CD4-positive, alpha-beta T cell treated with Interferon gamma for 1 hour (primary cell): Measurements from ENCODE around the gene ZNF76.
A peak's percentile ranks its signal among the peaks of the same experiment; 100 is the strongest.

ENCODE experiments used
- DNase-seq: peaks from one replicate; pipeline ENCODE4 v3.0.0-alpha.2; 2020

The ZNF76 gene

GRCh38 chr6:35272005-35272404, 12.5 kb downstream of the ZNF76 start:
- DNase-seq = no peak

GRCh38 chr6:35273822-35274559, 14.5 kb downstream of the ZNF76 start:
- no peak for DNase-seq

DNA sequence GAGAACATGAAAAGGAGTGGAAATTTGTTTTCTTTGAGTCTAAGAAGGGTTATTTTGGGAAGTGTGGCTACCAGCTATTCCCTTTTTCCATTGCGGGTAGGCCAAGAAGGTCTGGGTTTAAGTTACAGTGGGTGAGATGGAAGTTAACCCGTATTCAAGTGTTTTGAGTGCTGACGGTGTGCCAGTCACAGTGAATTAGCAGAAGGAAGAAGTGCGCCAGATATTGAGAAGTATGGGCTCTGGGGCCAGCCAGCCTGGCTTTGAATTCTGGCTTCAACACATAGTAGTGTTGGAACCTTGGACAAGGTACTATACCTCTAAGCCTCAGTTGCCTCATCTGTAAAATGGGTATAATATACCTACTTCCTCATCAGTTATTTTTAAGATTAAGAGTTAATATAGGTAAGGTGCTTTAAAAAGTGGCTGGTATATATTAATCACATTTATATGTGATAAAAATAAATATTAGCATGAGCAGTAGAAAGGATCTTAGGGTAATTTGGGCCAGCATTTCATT, 16.3 kb downstream of the ZNF76 start:
- DNase-seq = no peak

GRCh38 chr6:35278708-35279107, 19.2 kb downstream of the ZNF76 start:
- no peak for DNase-seq

DNA sequence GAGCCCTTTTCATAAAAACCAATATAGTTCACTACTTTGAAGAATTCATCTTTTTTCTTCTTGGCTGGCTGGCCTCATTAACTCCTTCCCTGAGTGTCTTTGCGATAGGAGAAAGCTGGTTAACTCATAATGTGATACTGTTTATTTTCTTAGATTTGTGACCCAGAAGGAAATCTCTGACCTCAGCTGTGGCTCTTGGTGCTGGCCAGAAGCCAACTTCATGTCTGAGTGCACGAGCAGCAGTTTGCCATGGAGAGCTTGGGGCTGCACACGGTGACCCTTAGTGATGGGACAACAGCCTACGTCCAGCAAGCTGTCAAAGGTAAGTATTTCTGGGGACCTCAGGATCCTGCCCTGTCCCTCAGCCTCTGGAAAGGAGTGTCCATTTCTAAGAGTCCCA, 21.4 kb downstream of the ZNF76 start:
- DNase-seq = no peak

DNA sequence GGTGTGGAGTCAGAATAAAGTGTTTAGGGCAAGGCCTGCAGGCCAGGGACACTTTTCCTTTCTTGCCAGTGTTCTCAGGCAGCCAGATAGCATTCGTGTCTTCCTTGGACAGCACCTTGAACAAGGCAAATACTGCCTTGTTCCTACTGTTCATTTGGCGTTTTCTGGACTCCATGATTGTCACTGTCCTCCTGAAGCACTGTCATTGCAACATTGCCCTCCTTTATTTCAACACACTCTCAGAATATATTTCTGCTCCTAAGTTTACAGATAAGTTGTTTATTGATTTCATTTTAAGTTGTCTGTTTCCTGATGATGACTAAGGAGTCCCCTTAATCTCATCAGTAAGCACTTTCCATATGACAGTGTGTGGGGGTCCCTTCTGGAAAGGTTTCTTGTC, 22.9 kb downstream of the ZNF76 start:
- DNase-seq = no peak

GRCh38 chr6:35283361-35283760, 23.8 kb downstream of the ZNF76 start:
- no peak for DNase-seq

GRCh38 chr6:35287671-35288396, 28.3 kb downstream of the ZNF76 start:
- no peak for DNase-seq

DNA sequence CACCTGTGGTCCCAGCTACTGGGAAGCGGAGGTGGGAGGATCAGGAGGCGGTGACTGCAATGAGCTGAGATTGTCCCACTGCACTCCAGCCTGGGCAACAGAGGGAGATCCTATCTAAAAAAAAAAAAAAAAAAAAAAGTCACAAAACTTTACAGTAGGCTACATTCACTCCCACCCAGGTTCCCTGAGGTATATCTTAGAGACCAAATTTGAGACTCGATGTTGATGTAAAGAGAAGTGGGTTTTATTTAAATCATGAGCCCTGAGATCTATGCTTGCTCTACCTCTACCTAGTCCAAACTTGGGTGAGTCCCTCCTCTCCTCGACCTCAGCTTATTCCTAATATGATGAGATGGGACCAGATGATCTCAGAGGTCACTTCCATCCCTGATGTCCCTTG, 29.3 kb downstream of the ZNF76 start:
- no peak for DNase-seq

GRCh38 chr6:35291491-35291890, 32.0 kb downstream of the ZNF76 start:
- DNase-seq = no peak

DNA sequence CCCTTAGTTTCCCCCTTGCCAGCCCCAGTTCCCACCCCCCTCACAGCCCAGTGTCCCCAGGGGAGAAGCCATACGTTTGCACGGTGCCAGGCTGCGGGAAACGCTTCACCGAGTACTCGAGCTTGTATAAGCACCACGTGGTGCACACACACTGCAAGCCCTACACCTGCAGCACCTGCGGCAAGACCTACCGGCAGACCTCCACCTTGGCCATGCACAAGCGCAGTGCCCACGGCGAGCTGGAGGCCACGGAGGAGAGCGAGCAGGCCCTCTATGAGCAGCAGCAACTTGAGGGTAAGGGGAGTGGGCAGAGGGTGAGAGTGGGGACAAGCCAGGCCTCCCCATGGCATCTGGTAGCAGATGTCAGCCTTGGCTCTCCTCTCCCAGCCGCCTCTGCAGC, 33.0 kb downstream of the ZNF76 start:
- DNase-seq = no peak

- DNase-seq = no peak
Measured at GRCh38 chr6:35293681-35294080, 34.1 kb downstream of the ZNF76 start.

- DNase-seq = peak; percentile 46
Measured at GRCh38 chr6:35294308-35294945, 34.9 kb downstream of the ZNF76 start.

DNA sequence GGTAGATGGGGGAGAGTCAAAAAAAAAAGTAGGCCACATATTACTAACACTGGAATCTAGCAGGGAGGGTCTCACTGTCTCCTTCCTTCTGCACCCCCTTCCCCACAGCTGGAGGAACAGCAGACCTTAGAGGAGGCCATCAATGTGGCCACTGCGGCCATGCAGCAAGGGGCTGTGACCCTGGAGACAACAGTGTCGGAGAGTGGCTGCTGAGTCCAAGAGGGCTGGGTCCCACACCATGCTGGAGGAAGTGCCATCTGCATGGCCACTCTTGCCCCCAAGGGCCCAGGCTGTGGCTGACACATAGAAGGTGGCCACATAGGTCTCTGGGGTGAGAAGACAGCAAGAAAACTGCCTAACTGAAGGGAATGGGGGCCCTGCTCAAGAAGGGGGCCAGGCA, 35.5 kb downstream of the ZNF76 start:
- DNase-seq = no peak

GRCh38 chr6:35295521-35296315, 36.2 kb downstream of the ZNF76 start:
- DNase-seq = no peak

GRCh38 chr6:35296931-35297600, 37.5 kb downstream of the ZNF76 start:
- no peak for DNase-seq

DNA sequence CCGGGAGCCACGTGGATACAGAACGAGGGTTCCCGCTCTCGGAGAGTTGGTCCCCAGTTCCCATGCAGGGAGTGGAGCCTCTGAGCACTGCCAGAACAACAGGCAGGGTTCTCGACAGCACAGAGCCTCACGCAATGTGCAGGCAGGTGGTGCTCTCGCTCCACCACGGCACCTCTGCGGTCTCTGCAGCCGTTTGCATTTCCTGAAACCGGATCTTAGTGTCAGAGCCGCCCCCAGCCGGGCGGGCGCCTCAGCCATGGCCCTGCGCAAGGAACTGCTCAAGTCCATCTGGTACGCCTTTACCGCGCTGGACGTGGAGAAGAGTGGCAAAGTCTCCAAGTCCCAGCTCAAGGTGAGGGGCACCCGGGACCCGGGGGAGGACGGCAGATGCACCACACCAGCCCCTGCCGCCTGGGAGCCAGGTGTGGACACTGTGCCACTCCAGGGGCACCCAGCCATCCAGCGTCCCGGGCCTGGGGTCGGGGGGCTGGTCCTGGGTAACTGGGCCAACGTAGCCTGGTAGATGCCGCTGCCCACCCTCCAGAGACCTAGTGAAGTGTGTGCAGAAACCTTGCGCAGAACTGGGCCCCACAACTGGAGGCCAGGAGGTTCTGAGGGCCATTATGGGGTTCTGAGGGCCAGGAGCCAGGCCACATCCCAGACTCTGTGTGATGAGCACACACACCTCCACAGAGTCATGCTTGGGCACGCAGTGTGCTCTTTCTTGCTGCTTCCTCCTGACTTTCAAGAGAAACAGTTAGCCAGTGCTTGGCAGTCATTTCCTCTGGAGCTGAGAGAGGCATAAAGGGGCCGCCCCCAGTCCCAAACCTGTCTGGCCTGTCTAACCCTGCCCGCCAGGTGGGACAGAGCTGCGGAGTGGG, 38.3 kb downstream of the ZNF76 start, which contains the start of gene DEF6:
TSS of gene DEF6 (plus strand) at position 218 of the 881 bp plus-strand sequence. CDS start at position 257, 39 bp downstream.
- DNase-seq = peak; percentile 88

DNA sequence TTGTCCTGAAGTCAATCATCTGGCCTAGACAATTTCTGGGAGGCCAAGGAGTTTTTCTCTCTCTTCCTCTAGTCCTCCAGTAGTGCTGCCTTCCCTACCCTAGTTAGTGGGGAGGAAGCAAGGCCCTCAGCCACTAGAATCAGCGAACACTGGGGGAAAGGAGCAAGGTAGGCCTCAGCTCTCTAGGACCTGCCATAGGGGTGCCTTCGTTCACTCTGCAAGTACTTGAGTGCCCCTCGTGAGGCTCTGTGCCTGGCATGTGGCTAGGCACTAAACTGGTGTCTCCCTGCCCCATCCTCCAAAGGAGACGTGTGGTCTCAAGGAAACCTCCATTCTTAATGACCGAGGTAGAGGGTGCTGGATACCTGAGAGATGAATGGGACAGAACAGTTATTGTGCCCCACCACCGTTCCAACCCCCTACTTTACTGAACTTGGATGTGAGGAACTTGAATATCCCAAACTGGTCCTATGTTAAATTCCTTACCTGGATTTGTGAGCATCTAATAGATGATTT, 39.1 kb downstream of the ZNF76 start:
- no peak for DNase-seq

GRCh38 chr6:35299674-35300073, 40.1 kb downstream of the ZNF76 start:
- peak; percentile 62 for DNase-seq

- DNase-seq = peak; percentile 59
Measured at GRCh38 chr6:35300848-35301247, 41.3 kb downstream of the ZNF76 start.
